Right lobe of liver (tissue), 6 donors: ENCODE results near the gene KRT32. TPM values are rescaled to one million over a fixed set of nuclear protein-coding genes. Genes with fewer than 3 reads are reported as not detected.

ENCODE experiments used
- ATAC-seq, 4 donors: fragments of 200-7000 bp; cut with Tn5 transposase; one replicate each; pipeline ENCODE4 v1.9.1; 2020; ENCODE audit warnings: mild to moderate bottlenecking in 4 of 4, moderate library complexity in 4 of 4
- DNase-seq, 3 donors: peaks; one replicate each; pipeline ENCODE4 v3.0.0-alpha.2; 2020
- H3K27ac ChIP-seq, 3 donors: fragments of 200-600 bp; one replicate each; pipeline ENCODE4 v1.8.0; 2022
- H3K27me3 ChIP-seq, 2 donors: fragments of 200-600 bp; one replicate each; pipeline ENCODE4 v1.8.0; 2022
- H3K36me3 ChIP-seq, 4 donors: fragments of 200-600 bp; sonication (generic) in 1 of 4; one replicate each; pipeline versions ENCODE4 v1.5.1 to v1.8.0; 2017 to 2022; ENCODE audit warnings: control low read depth in 1 of 4
- H3K4me1 ChIP-seq, 4 donors: fragments of 200-600 bp; sonication (generic) in 1 of 4; one replicate each; pipeline versions ENCODE4 v1.5.1 to v1.8.0; 2017 to 2022; ENCODE audit warnings: control low read depth in 1 of 4
- H3K4me3 ChIP-seq, 3 donors: fragments of 200-600 bp; one replicate each; pipeline ENCODE4 v1.8.0; 2022
- H3K9me3 ChIP-seq, 4 donors: fragments of 200-600 bp; sonication (generic) in 1 of 4; one replicate each; pipeline versions ENCODE4 v1.5.1 to v1.8.0; 2017 to 2022; ENCODE audit warnings: control low read depth in 1 of 4
- POLR2A ChIP-seq: fragments of 450-650 bp; IDR thresholded peaks from one replicate; pipeline ENCODE4 v1.6.1; 2017; ENCODE audit warnings: antibody characterized with exemption, mild to moderate bottlenecking
- WGBS: methylation state at CpG from one replicate; pipeline ENCODE4 v1.1.6; 2018; ENCODE audit warnings: low coverage, low lambda C conversion rate; ENCODE audit not compliant: insufficient coverage; ENCODE audit errors: missing lambda C conversion rate; 5-methylcytosine and 5-hydroxymethylcytosine counted together
- intact Hi-C, 2 donors: fragments of 100-400 bp; cut with DNase I; formaldehyde crosslinking; loops; one replicate each; pipeline versions ENCODE4 v1.11.2 to v1.14.1; 2022
- total RNA-seq, 6 experiments: library from RNA; depleted of rRNA in 2 of 6; stranded (reverse); fragments of >200 nt in 2 of 6; fragmentation: NEBNext Ultra II Directional in 3 of 6; extraction: Animal tissue kit (Norgen Biotek cat#: 25700) in 3 of 6; gene quantifications; one replicate each; pipeline versions ENCODE4 v1.1.0 to v1.2.4, GENCODE V29; 2016 to 2023
- TF ChIP-seq, protein P1 (sequence below), 4 donors: fragments of 200-600 bp in 3 of 4; fragments of 450-650 bp in 1 of 4; IDR thresholded peaks; one replicate each; pipeline versions ENCODE4 v1.5.1 to v1.8.0; 2016 to 2022; ENCODE audit warnings: antibody characterized with exemption in 4 of 4, mild to moderate bottlenecking in 2 of 4
- donor health status: DM: no; HTN: yes; CAD: no.
- donor health status: DM: no; HTN: no; CAD: no.
- donor health status: DM: no; HTN: no; CAD: no.
- donor health status: DM: no; HTN: yes; CAD: no.
- donor health status: DM: no; HTN: yes; CAD: no.

The KRT32 gene
- total RNA-seq, 6 experiments from 2014 or later, result not detected

DNA sequence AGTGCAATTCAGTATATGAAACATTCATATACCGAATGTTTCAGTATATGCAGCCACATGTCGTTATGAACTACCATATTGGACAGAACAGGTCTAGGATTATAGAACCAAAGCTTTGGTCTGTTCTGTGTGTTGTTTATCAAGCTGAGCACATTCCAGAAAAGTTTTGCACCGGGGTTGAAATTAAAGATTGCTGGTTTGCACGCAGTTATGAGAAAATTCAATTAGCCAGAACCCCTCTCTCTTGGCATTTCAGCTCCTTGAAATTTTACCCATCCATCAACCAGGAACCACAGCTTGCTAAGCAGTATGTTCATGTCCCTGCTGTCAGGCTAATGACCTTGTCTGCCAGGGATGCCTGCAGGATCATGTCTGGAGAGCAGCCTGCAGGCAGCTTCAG lies 9.5 kb downstream of the KRT32 start:
- 53% methylated on average over 4 of the region's 4 CpGs for WGBS
- DNase-seq, result no peak
- TF ChIP-seq, protein P1, sequence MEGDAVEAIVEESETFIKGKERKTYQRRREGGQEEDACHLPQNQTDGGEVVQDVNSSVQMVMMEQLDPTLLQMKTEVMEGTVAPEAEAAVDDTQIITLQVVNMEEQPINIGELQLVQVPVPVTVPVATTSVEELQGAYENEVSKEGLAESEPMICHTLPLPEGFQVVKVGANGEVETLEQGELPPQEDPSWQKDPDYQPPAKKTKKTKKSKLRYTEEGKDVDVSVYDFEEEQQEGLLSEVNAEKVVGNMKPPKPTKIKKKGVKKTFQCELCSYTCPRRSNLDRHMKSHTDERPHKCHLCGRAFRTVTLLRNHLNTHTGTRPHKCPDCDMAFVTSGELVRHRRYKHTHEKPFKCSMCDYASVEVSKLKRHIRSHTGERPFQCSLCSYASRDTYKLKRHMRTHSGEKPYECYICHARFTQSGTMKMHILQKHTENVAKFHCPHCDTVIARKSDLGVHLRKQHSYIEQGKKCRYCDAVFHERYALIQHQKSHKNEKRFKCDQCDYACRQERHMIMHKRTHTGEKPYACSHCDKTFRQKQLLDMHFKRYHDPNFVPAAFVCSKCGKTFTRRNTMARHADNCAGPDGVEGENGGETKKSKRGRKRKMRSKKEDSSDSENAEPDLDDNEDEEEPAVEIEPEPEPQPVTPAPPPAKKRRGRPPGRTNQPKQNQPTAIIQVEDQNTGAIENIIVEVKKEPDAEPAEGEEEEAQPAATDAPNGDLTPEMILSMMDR (IDR thresholded peaks at IDR 0.05), result no peak
- TF ChIP-seq POLR2A, result no peak

DNA sequence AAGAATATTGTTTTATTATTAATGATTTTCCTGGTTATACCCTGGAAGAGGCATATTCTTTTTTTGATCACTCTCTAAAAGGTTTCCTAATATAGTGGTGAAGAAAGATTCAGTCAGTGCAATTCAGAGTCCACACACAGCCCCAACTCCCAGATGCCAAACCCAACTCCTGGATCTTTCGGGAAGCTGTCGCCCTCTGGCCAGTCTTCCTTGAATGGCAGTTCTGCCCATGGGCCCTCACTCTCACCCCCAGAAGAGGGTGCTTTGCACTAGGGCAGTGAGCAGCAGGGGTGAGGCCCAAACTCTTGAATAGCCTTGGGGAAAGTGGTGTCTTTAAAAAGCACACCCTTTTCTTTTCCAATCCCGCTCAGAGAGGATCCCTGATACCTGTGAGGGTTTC lies 11.0 kb downstream of the KRT32 start:
- Histone ChIP-seq H3K27me3 (no peaks in the 10 kb centered on the region), H3K27ac (no peak overlapping the region), H3K9me3 (no peaks in the 10 kb centered on the region), H3K4me1 (no peaks in the 10 kb centered on the region), H3K36me3 (no peaks in the 10 kb centered on the region), H3K4me3 (no peak overlapping the region)
- DNase-seq (no peak), ATAC-seq (no peak)
- WGBS, result 64% methylated on average over 1 of the region's 3 CpGs
- intact Hi-C loops, result no loop called here
- TF ChIP-seq, protein P1 (IDR thresholded peaks at IDR 0.05), result no peak
- no peak for TF ChIP-seq POLR2A

More for the DNA sequence above, 9.5 kb downstream of the KRT32 start:
- no peaks in the 10 kb centered on the region for H3K36me3 ChIP-seq
- H3K4me3 ChIP-seq, result no peak overlapping the region
- intact Hi-C loops, result no loop called here
- no peaks in the 10 kb centered on the region for H3K9me3 ChIP-seq
- H3K27me3 ChIP-seq, result no peaks in the 10 kb centered on the region
- H3K4me1 ChIP-seq, result no peaks in the 10 kb centered on the region
- H3K27ac ChIP-seq, result no peak overlapping the region
- ATAC-seq, result no peak

DNA sequence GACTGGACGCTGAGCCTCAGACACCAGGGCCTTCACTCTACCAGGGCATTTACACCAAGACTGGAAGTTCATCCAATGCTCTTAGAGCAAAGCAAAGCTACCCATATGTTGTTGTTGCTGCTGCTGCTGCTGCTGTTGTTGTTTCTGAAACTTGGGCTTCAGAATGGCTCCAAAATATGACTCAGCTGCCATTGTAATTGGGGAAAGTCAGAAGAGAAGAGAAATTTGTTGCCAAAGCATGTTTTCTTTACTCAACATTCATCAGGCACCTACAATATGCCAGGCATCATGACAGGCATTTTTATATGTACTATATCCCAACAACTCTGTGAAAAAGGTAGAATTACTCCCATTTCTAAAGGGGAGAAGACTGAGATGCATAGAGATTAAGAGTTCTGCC lies 11.9 kb downstream of the KRT32 start:
- no peaks in the 10 kb centered on the region for H3K9me3 ChIP-seq
- intact Hi-C loops, result no loop called here
- no peak overlapping the region for H3K27ac ChIP-seq
- DNase-seq (no peak), ATAC-seq (no peak)
- no peaks in the 10 kb centered on the region for H3K36me3 ChIP-seq
- no peaks in the 10 kb centered on the region for H3K4me1 ChIP-seq
- WGBS, result no CpG with 5 or more reads among the region's 1 CpG
- no peak overlapping the region for H3K4me3 ChIP-seq
- no peaks in the 10 kb centered on the region for H3K27me3 ChIP-seq
- TF ChIP-seq POLR2A, result no peak
- TF ChIP-seq, protein P1 (IDR thresholded peaks at IDR 0.05), result no peak

DNA sequence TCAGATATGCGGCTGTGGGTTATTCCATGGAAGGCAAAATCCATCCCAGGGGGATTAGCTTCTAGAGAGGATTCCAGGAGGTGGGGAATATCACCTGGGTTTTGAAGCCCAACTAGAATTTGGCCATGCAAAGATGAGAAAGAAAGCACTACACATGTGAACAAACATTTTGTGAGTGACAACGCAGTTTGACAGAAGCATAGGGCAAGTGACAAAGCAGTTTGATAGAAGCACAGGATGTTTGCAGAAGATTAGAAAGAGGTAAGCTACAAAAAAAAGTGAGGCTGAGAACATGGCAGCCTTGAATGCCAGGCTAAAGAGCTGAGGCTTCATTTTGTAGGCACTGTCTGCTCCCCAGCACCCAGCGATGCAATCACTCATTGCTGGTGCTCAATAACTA lies 14.1 kb downstream of the KRT32 start:
- Histone ChIP-seq H3K4me3 (no peak overlapping the region), H3K36me3 (no peaks in the 10 kb centered on the region), H3K27ac (no peak overlapping the region), H3K9me3 (no peaks in the 10 kb centered on the region), H3K4me1 (no peaks in the 10 kb centered on the region), H3K27me3 (no peaks in the 10 kb centered on the region)
- intact Hi-C loops, result no loop called here
- WGBS, result 66% methylated on average over 3 of the region's 3 CpGs
- TF ChIP-seq POLR2A, result no peak
- TF ChIP-seq, protein P1 (IDR thresholded peaks at IDR 0.05), result no peak
- no peak for ATAC-seq
- no peak for DNase-seq

DNA sequence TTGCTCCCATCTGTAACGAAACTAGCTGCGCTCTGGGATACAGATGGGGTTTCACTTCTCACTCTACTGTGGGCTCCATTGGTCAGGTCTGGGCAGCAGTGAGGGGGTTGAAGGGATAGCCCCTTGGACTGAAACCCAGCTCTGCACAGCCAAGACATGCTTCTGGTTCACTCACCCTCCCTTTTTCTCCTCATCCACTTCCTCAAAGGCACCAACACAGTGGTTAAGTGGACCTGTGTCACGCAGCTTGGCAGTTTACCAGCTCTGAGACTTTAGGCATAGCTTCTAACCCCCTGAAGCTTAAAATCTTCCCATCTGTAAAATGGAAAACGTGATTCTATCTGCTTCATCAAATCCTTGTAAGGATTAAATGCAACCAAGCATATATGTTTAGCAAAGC lies 14.9 kb downstream of the KRT32 start:
- H3K4me1 ChIP-seq, result no peaks in the 10 kb centered on the region
- H3K27ac ChIP-seq, result no peak overlapping the region
- H3K27me3 ChIP-seq, result no peaks in the 10 kb centered on the region
- H3K36me3 ChIP-seq, result no peaks in the 10 kb centered on the region
- ATAC-seq, result no peak
- TF ChIP-seq, protein P1 (IDR thresholded peaks at IDR 0.05), result no peak
- TF ChIP-seq POLR2A, result no peak
- DNase-seq, result no peak
- H3K9me3 ChIP-seq, result no peaks in the 10 kb centered on the region
- intact Hi-C loops, result no loop called here
- WGBS, result 47% methylated on average over 4 of the region's 4 CpGs
- no peak overlapping the region for H3K4me3 ChIP-seq
